ENCODE data around the gene CYB561A3. TPM values are rescaled to one million over a fixed set of nuclear protein-coding genes. Genes with fewer than 3 reads are reported as not detected.

Gene CYB561A3
- total and polyA plus RNA-seq, 2 donors (not counting 1 experiment from before 2014, with no cell fraction given), result 248 to 756 TPM

DNA sequence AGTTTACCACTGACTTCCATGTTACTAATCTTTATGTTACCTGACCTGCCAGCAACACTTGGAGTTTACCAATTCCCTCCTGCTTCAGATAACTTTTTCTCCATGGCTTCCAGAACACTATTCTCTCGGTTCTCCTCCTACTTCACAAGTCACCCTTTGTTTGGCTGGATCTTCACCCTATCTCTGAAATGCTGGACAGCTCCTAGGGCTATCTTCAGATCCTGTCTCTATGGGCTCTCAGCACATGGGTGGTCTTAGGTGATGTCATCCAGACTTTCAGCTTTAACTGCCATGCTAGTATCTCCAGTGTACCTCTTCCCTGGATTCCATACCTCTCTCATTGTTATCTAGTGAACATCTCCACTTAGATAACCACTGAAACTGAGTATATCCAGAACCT is 54.3 kb downstream of the CYB561A3 start:
- DNase-seq (no peak), ATAC-seq (ENCODE audit: low read depth) (no peak)
- Histone ChIP-seq H3K79me2 (ENCODE audit: control insufficient read depth, insufficient read depth, low read length) (no peaks in the 10 kb centered on the region), H4K20me1 (ENCODE audit: control insufficient read depth, insufficient read depth, low read length, poor library complexity, severe bottlenecking) (peaks cover 4% of the 10 kb centered on the region), H2AFZ (ENCODE audit: insufficient read depth, low read depth, low read length, poor library complexity, severe bottlenecking) (no peak overlapping the region), H3K36me3 (replicated peaks in 1 of 2; ENCODE audit: control extremely low read depth in 1 of 2, control insufficient read depth in 1 of 2, extremely low read depth in 1 of 2, insufficient read depth in 2 of 2, low read length in 1 of 2) (peaks cover 6 to 92% of the 10 kb centered on the region in 2 experiments), H3K27ac (ENCODE audit: low read length in 2 of 2) (no peak overlapping the region), H3K9me3 (ENCODE audit: control extremely low read depth in 1 of 3, control insufficient read depth in 2 of 3, insufficient read depth in 1 of 3, low read length in 2 of 3) (no peaks in the 10 kb centered on the region), H3K4me2 (replicated peaks; ENCODE audit: low read depth, low read length, poor library complexity, severe bottlenecking) (no peak overlapping the region), H3K27me3 (replicated peaks in 1 of 4; ENCODE audit: control extremely low read depth in 1 of 4, control insufficient read depth in 3 of 4, insufficient read depth in 4 of 4, low read length in 3 of 4) (no peaks in the 10 kb centered on the region), H3K9ac (ENCODE audit: low read length) (no peak overlapping the region), H3K4me1 (ENCODE audit: control insufficient read depth in 2 of 2, insufficient read depth in 2 of 2, low read length in 2 of 2) (no peaks in the 10 kb centered on the region), H3K4me3 (ENCODE audit: control extremely low read depth in 1 of 5, extremely low read depth in 1 of 5, insufficient read depth in 1 of 5, low read depth in 2 of 5, low read length in 4 of 5) (no peak overlapping the region)
- TF ChIP-seq EZH2 (IDR thresholded peaks at IDR 0.05; ENCODE audit: borderline replicate concordance, insufficient read depth, low read depth, low read length, poor library complexity, severe bottlenecking) (no peak), CTCF (IDR thresholded peaks at IDR 0.05) (no peak)
- intact Hi-C loops (cut with micrococcal nuclease), result no loop called here
- ChIA-PET CTCF (no interaction called here), POLR2A (no interaction called here)
- Mint-ChIP-seq H3K27ac (no peak overlapping the region), H3K4me1 (no peaks in the 10 kb centered on the region), H3K9me3 (ENCODE audit: insufficient read depth) (no peaks in the 10 kb centered on the region), H3K27me3 (no peaks in the 10 kb centered on the region), H3K4me3 (no peak overlapping the region)
- 90% methylated on average over 1 of the region's 1 CpG for WGBS (ENCODE audit: insufficient coverage)

DNA sequence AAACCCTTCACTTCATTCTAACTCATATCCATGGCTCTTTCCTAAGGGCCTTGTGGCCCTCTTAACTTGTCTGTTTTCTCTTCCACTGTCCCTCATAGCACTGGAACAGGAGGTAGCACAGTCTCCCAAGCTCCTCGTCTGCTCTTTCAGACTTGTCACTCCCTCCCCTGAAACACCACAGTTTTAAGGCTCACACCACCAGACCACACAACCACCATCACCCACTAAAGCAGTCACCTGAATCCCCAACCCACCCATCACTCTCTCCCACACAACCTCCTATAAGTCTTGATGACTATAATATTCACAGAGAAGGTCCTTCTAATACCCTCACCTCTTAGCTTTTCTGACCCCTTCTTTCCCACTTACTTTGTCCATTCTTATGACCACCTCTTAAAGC is 55.5 kb downstream of the CYB561A3 start:
- Mint-ChIP-seq H3K4me1 (no peaks in the 10 kb centered on the region), H3K9me3 (ENCODE audit: insufficient read depth) (no peaks in the 10 kb centered on the region), H3K4me3 (no peak overlapping the region), H3K27me3 (no peaks in the 10 kb centered on the region), H3K27ac (no peak overlapping the region)
- no peaks in the 10 kb centered on the region for H3K79me2 ChIP-seq (ENCODE audit: control insufficient read depth, insufficient read depth, low read length)
- no peak for ATAC-seq (ENCODE audit: low read depth)
- ChIA-PET POLR2A (no interaction called here), CTCF (no interaction called here)
- 100% methylated on average over 1 of the region's 1 CpG for WGBS (ENCODE audit: insufficient coverage)
- H3K27ac ChIP-seq (ENCODE audit: low read length in 2 of 2), result no peak overlapping the region
- no peak overlapping the region for H3K4me3 ChIP-seq (ENCODE audit: control extremely low read depth in 1 of 5, extremely low read depth in 1 of 5, insufficient read depth in 1 of 5, low read depth in 2 of 5, low read length in 4 of 5)
- peaks cover 4% of the 10 kb centered on the region for H4K20me1 ChIP-seq (ENCODE audit: control insufficient read depth, insufficient read depth, low read length, poor library complexity, severe bottlenecking)
- H3K4me2 ChIP-seq (replicated peaks; ENCODE audit: low read depth, low read length, poor library complexity, severe bottlenecking), result no peak overlapping the region
- H3K36me3 ChIP-seq (replicated peaks in 1 of 2; ENCODE audit: control extremely low read depth in 1 of 2, control insufficient read depth in 1 of 2, extremely low read depth in 1 of 2, insufficient read depth in 2 of 2, low read length in 1 of 2), result peaks cover 6 to 91% of the 10 kb centered on the region in 2 experiments
- no peak for TF ChIP-seq EZH2 (IDR thresholded peaks at IDR 0.05; ENCODE audit: borderline replicate concordance, insufficient read depth, low read depth, low read length, poor library complexity, severe bottlenecking)
- TF ChIP-seq CTCF (IDR thresholded peaks at IDR 0.05), result no peak
- intact Hi-C loops (cut with micrococcal nuclease), result no loop called here
- no peak for DNase-seq
- H2AFZ ChIP-seq (ENCODE audit: insufficient read depth, low read depth, low read length, poor library complexity, severe bottlenecking), result no peak overlapping the region
- no peaks in the 10 kb centered on the region for H3K9me3 ChIP-seq (ENCODE audit: control extremely low read depth in 1 of 3, control insufficient read depth in 2 of 3, insufficient read depth in 1 of 3, low read length in 2 of 3)
- H3K9ac ChIP-seq (ENCODE audit: low read length), result no peak overlapping the region
- H3K27me3 ChIP-seq (replicated peaks in 1 of 4; ENCODE audit: control extremely low read depth in 1 of 4, control insufficient read depth in 3 of 4, insufficient read depth in 4 of 4, low read length in 3 of 4), result no peaks in the 10 kb centered on the region
- H3K4me1 ChIP-seq (ENCODE audit: control insufficient read depth in 2 of 2, insufficient read depth in 2 of 2, low read length in 2 of 2), result no peaks in the 10 kb centered on the region

All from B cell (primary cell).